Measurements from ENCODE around the gene IFT80.
"Not testable (repeated sequence)": the region's sequence is repeated elsewhere in the genome, so short reads cannot be mapped to it uniquely, and the experiment has no call there.

Gene IFT80

GRCh38 chr3:160253298-160253697 is 145.7 kb downstream of the IFT80 start:
- DNase-seq = no peak

- DNase-seq = no peak
These were observed 151.3 kb downstream of the IFT80 start for GRCh38 chr3:160247766-160248165.

- DNase-seq = no peak
These were observed 153.7 kb downstream of the IFT80 start for GRCh38 chr3:160245261-160245800.

- DNase-seq = not testable (repeated sequence)
These were observed 158.3 kb downstream of the IFT80 start for GRCh38 chr3:160240719-160241118.

- DNase-seq = no peak
These were observed 167.0 kb downstream of the IFT80 start for GRCh38 chr3:160232014-160232413.

GRCh38 chr3:160227419-160227818 is 171.6 kb downstream of the IFT80 start:
- no peak for DNase-seq

- DNase-seq = peak; percentile 5
These were observed 172.8 kb downstream of the IFT80 start for GRCh38 chr3:160226026-160226907.

GRCh38 chr3:160225176-160226025 is 173.6 kb downstream of the IFT80 start, which contains the start of gene C3orf80:
Gene C3orf80, plus strand, starts transcription at chr3:160225422. Its CDS starts 214 bp downstream, at chr3:160225636.
- peak; percentile 60 for DNase-seq

- no peak for DNase-seq
These were observed 174.2 kb downstream of the IFT80 start for GRCh38 chr3:160224811-160225175.

- no peak for DNase-seq
These were observed 174.8 kb downstream of the IFT80 start for GRCh38 chr3:160224256-160224655.

- no peak for DNase-seq
These were observed 178.0 kb downstream of the IFT80 start for GRCh38 chr3:160221019-160221418.

GRCh38 chr3:160220038-160220437 is 179.0 kb downstream of the IFT80 start:
- no peak for DNase-seq

- no peak for DNase-seq
These were observed 180.9 kb downstream of the IFT80 start for GRCh38 chr3:160218136-160218535.

- no peak for DNase-seq
These were observed 181.3 kb downstream of the IFT80 start for GRCh38 chr3:160217675-160218074.

- no peak for DNase-seq
These were observed 185.8 kb downstream of the IFT80 start for GRCh38 chr3:160213191-160213590.

GRCh38 chr3:160210799-160211221 is 188.2 kb downstream of the IFT80 start:
- peak; percentile 55 for DNase-seq

- DNase-seq = no peak
These were observed 188.7 kb downstream of the IFT80 start for GRCh38 chr3:160210341-160210740.
